Activated naive CD8-positive, alpha-beta T cell (primary cell): Measurements from ENCODE around the gene HYLS1.

Source experiments
- H3K27ac Mint-ChIP-seq: one replicate; pipeline ENCODE4 v1.8.0; 2021; ENCODE audit warnings: mixed read lengths
- H3K27me3 Mint-ChIP-seq: one replicate; pipeline ENCODE4 v1.8.0; 2021; ENCODE audit warnings: mixed read lengths
- H3K36me3 Mint-ChIP-seq: one replicate; pipeline ENCODE4 v1.8.0; 2021; ENCODE audit warnings: mixed read lengths
- H3K4me1 Mint-ChIP-seq: one replicate; pipeline ENCODE4 v1.8.0; 2021; ENCODE audit warnings: low read depth, mixed read lengths
- H3K4me3 Mint-ChIP-seq: one replicate; pipeline ENCODE4 v1.8.0; 2021; ENCODE audit warnings: mild to moderate bottlenecking, mixed read lengths
- H3K9me3 Mint-ChIP-seq: one replicate; pipeline ENCODE4 v1.8.0; 2021; ENCODE audit warnings: low read depth, mixed read lengths

The HYLS1 gene

DNA sequence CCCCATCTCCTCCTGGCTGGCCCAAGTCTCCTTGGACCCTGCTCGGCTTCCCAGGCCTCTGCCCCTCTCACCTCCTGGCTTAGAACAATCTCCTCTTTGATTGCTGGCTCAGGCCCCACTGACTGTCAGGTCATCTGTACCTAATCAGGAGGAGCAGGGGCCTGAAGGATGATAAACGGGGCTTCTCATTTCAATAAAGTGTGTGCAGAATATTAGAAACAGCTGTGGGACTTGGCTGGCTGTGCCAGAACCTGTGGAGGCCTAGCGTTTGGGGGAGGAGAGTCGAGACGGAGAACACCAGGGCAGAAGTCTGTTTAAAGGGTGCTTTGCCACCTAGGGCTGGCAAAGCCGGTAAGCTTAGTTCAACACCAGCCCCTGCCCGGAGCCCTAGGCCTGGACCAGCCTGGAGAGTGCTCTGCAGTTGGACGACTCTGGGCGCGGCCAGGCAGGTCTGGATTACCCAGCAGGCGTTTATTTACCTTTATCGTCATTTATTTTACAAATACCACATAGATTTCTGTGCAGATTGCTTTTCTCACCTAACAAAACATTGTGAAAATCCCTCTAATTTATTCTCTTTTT, 48.2 kb downstream of the HYLS1 start:
- Mint-ChIP-seq H3K27ac (no peak overlapping the region), H3K4me3 (no peak overlapping the region), H3K4me1 (peaks cover 13% of the 10 kb centered on the region), H3K9me3 (no peaks in the 10 kb centered on the region), H3K27me3 (peaks cover 3% of the 10 kb centered on the region), H3K36me3 (no peaks in the 10 kb centered on the region)

- Mint-ChIP-seq H3K27ac (no peak overlapping the region), H3K9me3 (no peaks in the 10 kb centered on the region), H3K36me3 (no peaks in the 10 kb centered on the region), H3K4me3 (no peak overlapping the region), H3K4me1 (peaks cover 14% of the 10 kb centered on the region), H3K27me3 (no peaks in the 10 kb centered on the region)
Observed at GRCh38 chr11:125938418-125938817, 51.0 kb downstream of the HYLS1 start.

DNA sequence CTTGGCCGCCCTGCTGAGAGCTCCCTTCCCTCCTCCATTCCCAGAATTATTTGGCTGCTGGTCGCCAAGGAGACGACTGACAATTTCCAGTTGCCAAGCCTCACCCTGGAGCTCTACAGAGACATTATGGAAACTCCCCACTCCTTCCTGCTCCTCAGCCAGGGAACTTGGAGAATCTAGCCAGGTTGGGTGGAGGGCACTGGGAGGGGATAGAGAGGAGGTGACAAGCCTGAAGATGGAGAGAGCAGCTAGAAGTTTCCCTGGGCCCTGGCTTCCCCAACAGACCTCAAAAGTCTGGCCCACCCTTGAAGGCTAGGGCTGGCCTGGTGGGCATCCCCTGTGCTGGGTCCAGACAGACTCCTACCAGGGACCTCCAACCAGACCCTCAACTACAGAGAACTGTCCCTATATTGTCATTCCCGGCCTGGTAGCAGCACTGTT, 51.6 kb downstream of the HYLS1 start:
- peaks cover 13% of the 10 kb centered on the region for H3K4me1 Mint-ChIP-seq
- H3K4me3 Mint-ChIP-seq, result no peak overlapping the region
- no peaks in the 10 kb centered on the region for H3K9me3 Mint-ChIP-seq
- no peak overlapping the region for H3K27ac Mint-ChIP-seq
- H3K36me3 Mint-ChIP-seq, result no peaks in the 10 kb centered on the region
- H3K27me3 Mint-ChIP-seq, result no peaks in the 10 kb centered on the region

- Mint-ChIP-seq H3K36me3 (no peaks in the 10 kb centered on the region), H3K27me3 (no peaks in the 10 kb centered on the region), H3K9me3 (no peaks in the 10 kb centered on the region), H3K4me1 (peaks cover 13% of the 10 kb centered on the region), H3K4me3 (no peak overlapping the region), H3K27ac (no peak overlapping the region)
Observed at GRCh38 chr11:125940145-125940544, 52.7 kb downstream of the HYLS1 start.

DNA sequence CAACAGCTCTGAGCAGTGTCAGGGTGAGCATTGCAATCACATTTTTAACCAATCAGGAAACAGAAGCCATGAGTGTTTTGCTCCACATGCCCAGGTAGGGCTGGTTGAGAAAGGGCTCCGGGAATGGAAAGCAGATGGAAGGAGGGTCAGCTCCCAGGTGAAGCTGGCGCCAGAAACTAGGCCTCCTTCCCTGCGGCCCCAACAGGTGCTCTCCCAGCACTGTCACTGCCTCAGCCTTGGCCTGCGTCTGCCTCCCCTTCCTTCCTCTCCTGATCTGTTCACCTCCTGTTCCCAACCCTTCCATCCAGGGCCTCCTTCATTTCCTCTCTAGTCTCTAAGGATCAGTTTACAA, 53.8 kb downstream of the HYLS1 start:
- no peaks in the 10 kb centered on the region for H3K9me3 Mint-ChIP-seq
- H3K27me3 Mint-ChIP-seq, result no peaks in the 10 kb centered on the region
- H3K4me1 Mint-ChIP-seq, result peaks cover 13% of the 10 kb centered on the region
- H3K4me3 Mint-ChIP-seq, result no peak overlapping the region
- no peak overlapping the region for H3K27ac Mint-ChIP-seq
- H3K36me3 Mint-ChIP-seq, result no peaks in the 10 kb centered on the region

DNA sequence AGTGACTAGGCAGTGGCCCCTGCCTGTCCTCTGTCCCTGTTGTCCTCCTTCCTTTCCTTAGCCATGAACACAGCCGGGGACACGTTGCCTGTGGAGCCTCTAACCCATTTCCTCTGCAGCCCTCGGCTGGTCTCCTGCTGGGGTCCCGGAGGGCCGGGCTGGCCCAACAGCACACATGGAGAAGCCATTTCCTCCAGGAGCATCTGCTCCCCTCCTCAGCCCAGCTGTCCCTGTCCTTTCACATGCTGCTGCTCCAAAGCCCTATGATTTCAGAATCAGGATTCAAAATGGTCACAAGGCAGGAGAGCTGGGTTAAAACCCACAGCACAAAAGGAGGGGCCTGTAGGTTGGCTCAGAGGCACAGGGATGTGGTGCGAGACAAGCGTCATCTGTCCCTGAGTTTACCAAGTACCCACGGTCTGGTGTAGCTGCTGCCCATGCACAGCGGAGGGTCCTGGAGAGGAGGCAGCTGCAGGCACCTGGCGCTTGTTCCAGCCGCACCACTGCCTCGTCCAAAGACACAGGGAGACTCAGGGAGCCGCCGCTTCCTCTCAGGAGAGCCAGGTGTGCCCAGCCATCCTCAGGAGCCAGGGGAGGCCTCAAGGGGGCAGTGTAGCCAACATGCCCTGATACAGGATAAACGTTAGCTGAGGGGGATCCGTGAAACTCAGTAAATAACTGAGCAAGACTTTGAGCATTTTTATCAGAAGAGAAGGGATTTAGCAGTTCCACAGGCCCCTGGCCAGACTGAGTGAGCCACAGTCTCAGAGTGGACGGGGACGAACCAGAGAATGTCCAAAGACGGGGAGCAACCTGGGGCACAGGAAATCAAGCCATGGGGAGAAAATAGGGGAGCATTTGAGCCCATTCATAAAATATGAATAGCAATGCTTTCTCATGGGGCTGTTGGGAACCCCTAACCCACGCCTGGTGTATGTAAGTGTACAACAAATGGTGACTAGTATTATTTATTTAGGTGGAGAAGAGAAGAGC, 54.4 kb downstream of the HYLS1 start:
- Mint-ChIP-seq H3K4me1 (peaks cover 13% of the 10 kb centered on the region), H3K36me3 (no peaks in the 10 kb centered on the region), H3K27me3 (no peaks in the 10 kb centered on the region), H3K9me3 (no peaks in the 10 kb centered on the region), H3K27ac (no peak overlapping the region), H3K4me3 (no peak overlapping the region)

GRCh38 chr11:125942771-125943428, 55.4 kb downstream of the HYLS1 start:
- peaks cover 13% of the 10 kb centered on the region for H3K4me1 Mint-ChIP-seq
- H3K9me3 Mint-ChIP-seq, result no peaks in the 10 kb centered on the region
- no peak overlapping the region for H3K4me3 Mint-ChIP-seq
- H3K27ac Mint-ChIP-seq, result no peak overlapping the region
- no peaks in the 10 kb centered on the region for H3K27me3 Mint-ChIP-seq
- no peaks in the 10 kb centered on the region for H3K36me3 Mint-ChIP-seq

DNA sequence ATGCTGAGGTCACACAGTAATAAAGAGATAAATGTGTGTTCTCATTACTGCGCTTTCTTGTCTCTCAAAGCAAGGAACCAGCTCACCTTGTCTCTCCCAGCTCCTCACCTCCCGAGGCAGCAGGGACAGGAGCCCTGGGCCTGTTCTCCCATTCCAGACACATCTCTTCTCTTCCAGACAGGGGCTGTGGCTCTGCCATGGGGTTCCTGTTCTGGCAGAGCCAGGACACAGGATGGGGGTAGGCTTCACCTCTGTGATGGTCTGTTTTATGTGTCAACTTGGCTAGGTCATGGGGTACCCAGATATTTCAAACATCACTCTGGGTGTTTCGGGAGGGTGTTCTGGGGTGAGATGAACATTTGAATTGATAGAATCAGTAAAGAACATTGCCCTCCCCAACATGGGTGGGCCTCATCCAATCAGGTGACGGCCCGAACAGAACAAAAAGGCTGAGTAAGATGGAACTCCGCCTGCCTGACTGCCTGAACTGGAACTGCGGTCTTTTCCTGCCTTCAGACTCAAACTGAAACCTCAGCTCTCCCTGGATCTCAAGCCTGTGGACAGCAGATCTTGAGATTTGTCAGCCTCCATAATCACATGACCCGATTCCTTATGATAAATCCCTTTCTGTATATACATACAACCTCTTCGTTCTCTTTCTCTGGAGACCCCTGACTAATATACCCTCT, 56.3 kb downstream of the HYLS1 start:
- H3K36me3 Mint-ChIP-seq, result no peaks in the 10 kb centered on the region
- no peaks in the 10 kb centered on the region for H3K27me3 Mint-ChIP-seq
- peaks cover 8% of the 10 kb centered on the region for H3K4me1 Mint-ChIP-seq
- H3K4me3 Mint-ChIP-seq, result no peak overlapping the region
- H3K27ac Mint-ChIP-seq, result no peak overlapping the region
- no peaks in the 10 kb centered on the region for H3K9me3 Mint-ChIP-seq

DNA sequence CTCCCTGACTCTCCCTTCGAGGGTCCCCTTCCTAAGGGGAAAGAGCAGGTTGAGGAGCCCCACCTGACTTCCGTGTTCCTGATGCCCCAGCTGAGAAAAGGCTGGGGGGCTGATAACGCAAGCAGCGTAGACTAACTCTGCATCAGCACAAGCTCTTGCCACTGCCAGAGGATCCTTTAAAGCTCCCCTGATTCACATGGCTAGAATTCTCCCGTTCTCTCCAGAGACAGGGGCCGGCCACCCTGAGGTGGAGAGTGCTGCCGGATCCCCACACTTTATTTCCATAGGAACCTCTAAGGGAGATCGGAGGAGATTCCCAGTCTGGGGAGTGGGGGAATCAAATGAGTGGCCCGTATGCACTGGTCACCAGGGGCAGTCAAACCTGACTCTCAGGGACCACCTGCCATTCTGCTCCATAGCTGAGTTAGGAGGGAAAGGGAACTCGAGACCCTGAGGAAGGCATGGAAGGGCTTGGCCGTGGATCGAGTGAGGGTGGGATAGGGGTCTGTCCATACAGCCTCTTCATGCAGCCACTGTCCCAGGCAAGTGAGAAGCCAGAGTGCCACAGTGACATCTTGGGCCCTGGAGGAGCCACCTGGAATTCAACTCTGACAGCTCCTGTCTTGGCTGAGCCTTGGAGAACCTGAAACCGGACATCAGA, 57.0 kb downstream of the HYLS1 start:
- H3K4me3 Mint-ChIP-seq, result no peak overlapping the region
- H3K4me1 Mint-ChIP-seq, result peaks cover 6% of the 10 kb centered on the region
- no peaks in the 10 kb centered on the region for H3K9me3 Mint-ChIP-seq
- H3K36me3 Mint-ChIP-seq, result no peaks in the 10 kb centered on the region
- no peaks in the 10 kb centered on the region for H3K27me3 Mint-ChIP-seq
- no peak overlapping the region for H3K27ac Mint-ChIP-seq

- Mint-ChIP-seq H3K27ac (no peak overlapping the region), H3K27me3 (no peaks in the 10 kb centered on the region), H3K36me3 (no peaks in the 10 kb centered on the region), H3K4me1 (peaks cover 6% of the 10 kb centered on the region), H3K9me3 (no peaks in the 10 kb centered on the region), H3K4me3 (no peak overlapping the region)
Observed at GRCh38 chr11:125945011-125945796, 57.7 kb downstream of the HYLS1 start.

- Mint-ChIP-seq H3K27ac (no peak within 1 kb of the TSS), H3K4me3 (no peak within 1 kb of the TSS), H3K9me3 (no peaks in the 10 kb centered on the region), H3K4me1 (peaks cover 6% of the 10 kb centered on the region), H3K27me3 (no peaks in the 10 kb centered on the region), H3K36me3 (no peaks in the 10 kb centered on the region)
Observed at GRCh38 chr11:125945797-125946520, 58.5 kb downstream of the HYLS1 start, which contains the start of gene VSIG10L2. Gene VSIG10L2, plus strand, starts transcription at chr11:125946044. Its CDS starts 12 bp downstream, at chr11:125946056.

- Mint-ChIP-seq H3K27me3 (peaks cover 3% of the 10 kb centered on the region), H3K4me3 (no peak overlapping the region), H3K27ac (no peak overlapping the region), H3K36me3 (no peaks in the 10 kb centered on the region), H3K4me1 (peaks cover 5% of the 10 kb centered on the region), H3K9me3 (no peaks in the 10 kb centered on the region)
Observed at GRCh38 chr11:125946712-125947418, 59.4 kb downstream of the HYLS1 start.
